NOMO-1 treated with dmso at 0.1 percent for 144 hours (cell line): Measurements from ENCODE around the gene TCF12.
"Not testable (repeated sequence)": the region's sequence is repeated elsewhere in the genome, so short reads cannot be mapped to it uniquely, and the experiment has no call there.

ENCODE experiments used
- DNase-seq: peaks from one replicate; lab custom pipeline; 2025; ENCODE audit not compliant: unreplicated experiment; lab: John Stamatoyannopoulos, UW

The TCF12 gene

GRCh38 chr15:57089815-57090495 is 171.5 kb downstream of the TCF12 start:
- DNase-seq = no peak

GRCh38 chr15:57090496-57090859 is 172.0 kb downstream of the TCF12 start:
- no peak for DNase-seq

GRCh38 chr15:57091636-57092035 is 173.2 kb downstream of the TCF12 start:
- DNase-seq = no peak

- no peak for DNase-seq
These were observed 173.8 kb downstream of the TCF12 start for GRCh38 chr15:57092252-57092651.

- no peak for DNase-seq
These were observed 176.1 kb downstream of the TCF12 start for GRCh38 chr15:57094321-57095257.

GRCh38 chr15:57095896-57096295 is 177.5 kb downstream of the TCF12 start:
- no peak for DNase-seq

- no peak for DNase-seq
These were observed 178.8 kb downstream of the TCF12 start for GRCh38 chr15:57097246-57097645.

GRCh38 chr15:57097919-57098543 is 179.6 kb downstream of the TCF12 start:
- DNase-seq = not testable (repeated sequence)

GRCh38 chr15:57098896-57099295 is 180.5 kb downstream of the TCF12 start:
- DNase-seq = no peak

GRCh38 chr15:57100136-57100539 is 181.7 kb downstream of the TCF12 start:
- DNase-seq = peak; percentile 24

- DNase-seq = no peak
These were observed 184.4 kb downstream of the TCF12 start for GRCh38 chr15:57102858-57103257.

- no peak for DNase-seq
These were observed 189.9 kb downstream of the TCF12 start for GRCh38 chr15:57108296-57108695.

GRCh38 chr15:57109005-57109404 is 190.6 kb downstream of the TCF12 start:
- no peak for DNase-seq

GRCh38 chr15:57111002-57111401 is 192.6 kb downstream of the TCF12 start:
- DNase-seq = no peak

- DNase-seq = no peak
These were observed 193.7 kb downstream of the TCF12 start for GRCh38 chr15:57112178-57112577.

GRCh38 chr15:57114070-57114469 is 195.6 kb downstream of the TCF12 start:
- DNase-seq = no peak

- no peak for DNase-seq
These were observed 199.8 kb downstream of the TCF12 start for GRCh38 chr15:57118013-57118799.

GRCh38 chr15:57122080-57122840 is 203.8 kb downstream of the TCF12 start:
- DNase-seq = no peak

GRCh38 chr15:57124036-57124435 is 205.6 kb downstream of the TCF12 start:
- DNase-seq = no peak

- DNase-seq = no peak
These were observed 210.6 kb downstream of the TCF12 start for GRCh38 chr15:57129064-57129463.
